ENCODE results near the gene PPFIA4. TPM values are rescaled to one million over a fixed set of nuclear protein-coding genes. Genes with fewer than 3 reads are reported as not detected.
A peak's percentile ranks its signal among the peaks of the same experiment; 100 is the strongest.

The PPFIA4 gene
- total and polyA plus RNA-seq, 2 donors (not counting 3 experiments of a cell fraction or from before 2014, with no cell fraction given), result 0.17 to 0.22 TPM

GRCh38 chr1:203006948-203007871 lies 19.1 kb upstream of the PPFIA4 start, which contains the start of gene TMEM183A:
TSS of gene TMEM183A (plus strand) at chr1:203007374. CDS start at chr1:203007466, 92 bp downstream.
- intact Hi-C loops (cut with micrococcal nuclease) (loop anchor here (1.0 to 5.0 kb wide), 4 partner anchors 38 to 535 kb away; partner anchors contain the start of genes KLHL12 and PCAT6), dilution Hi-C loops (cut with MboI; ENCODE audit: extremely low pct_ligation_motif_present, low sequenced_read_pairs) (no loop called here)
- Histone ChIP-seq H3K79me2 (ENCODE audit: control insufficient read depth, insufficient read depth, low read length) (peaks cover 25% of the 10 kb centered on the region), H3K27ac (ENCODE audit: insufficient read depth, low read depth, low read length) (peak within 1 kb of the TSS; percentile 56), H3K4me2 (ENCODE audit: insufficient read depth, low read length) (peak within 1 kb of the TSS; percentile 97), H3K36me3 (ENCODE audit: control insufficient read depth in 2 of 2, extremely low read depth in 1 of 2, insufficient read depth in 2 of 2, low read length in 2 of 2) (peaks cover 3 to 12% of the 10 kb centered on the region in 2 experiments), H3K4me1 (ENCODE audit: control insufficient read depth, extremely low read depth, insufficient read depth, low read length) (peaks cover 11% of the 10 kb centered on the region), H3K9ac (replicated peaks; ENCODE audit: extremely low read depth, insufficient read depth, low read length) (peak within 1 kb of the TSS; percentile 89), H4K20me1 (replicated peaks; ENCODE audit: control insufficient read depth, extremely low read depth, insufficient read depth, low read length) (no peaks in the 10 kb centered on the region), H3K4me3 (replicated peaks in 1 of 3; ENCODE audit: insufficient read depth in 1 of 3, low read depth in 1 of 3, low read length in 3 of 3) (peak within 1 kb of the TSS; percentile 53 to 92 (median 89)), H3K27me3 (ENCODE audit: control insufficient read depth in 2 of 2, insufficient read depth in 2 of 2, low read length in 2 of 2) (no peaks in the 10 kb centered on the region), H3K9me1 (replicated peaks; ENCODE audit: control insufficient read depth, extremely low read depth, insufficient read depth, low read length) (no peaks in the 10 kb centered on the region), H2AFZ (ENCODE audit: low read depth, low read length) (peak within 1 kb of the TSS; percentile 94), H3K9me3 (replicated peaks; ENCODE audit: control insufficient read depth, insufficient read depth, low read length) (no peaks in the 10 kb centered on the region)
- POLR2A ChIA-PET, result interaction anchor here (0.5 to 1.5 kb wide), 3 partner anchors 14 to 54 kb away, joined by 3 to 6 read pairs (median 3); no protein-coding TSS in a partner anchor
- CTCF ChIA-PET, result interaction anchor here (0.6 to 1.7 kb wide), 7 partner anchors 9 to 260 kb away, joined by 3 to 12 read pairs (median 3); partner anchors contain the start of gene KLHL12
- TF ChIP-seq CTCF (IDR thresholded peaks at IDR 0.05; ENCODE audit: extremely low read depth in 1 of 2, insufficient read depth in 1 of 2, low read depth in 1 of 2, low read length in 2 of 2) (no peak), EZH2 (IDR thresholded peaks at IDR 0.05; ENCODE audit: borderline replicate concordance, low read depth, low read length, severe bottlenecking) (no peak), POLR2A (IDR thresholded peaks at IDR 0.05; ENCODE audit: low read depth, low read length) (peak; percentile 94), JUN (IDR thresholded peaks at IDR 0.05; ENCODE audit: borderline replicate concordance, insufficient read depth, insufficient read length, low read depth) (no peak), POLR2AphosphoS5 (IDR thresholded peaks at IDR 0.05; ENCODE audit: insufficient read depth, low read depth, low read length) (peak; percentile 79), FOS (IDR thresholded peaks at IDR 0.05; ENCODE audit: borderline replicate concordance, insufficient read depth, low read length) (no peak), MAX (IDR thresholded peaks at IDR 0.05; ENCODE audit: insufficient read depth, insufficient read length) (no peak), GATA2 (IDR thresholded peaks at IDR 0.05; ENCODE audit: insufficient read depth, insufficient read length, low read depth, low read length) (no peak), MYC (IDR thresholded peaks at IDR 0.05; ENCODE audit: low read depth, low read length) (peak; percentile 32)
- TSS peak; percentile 100 for BruUV-seq (replicated peaks)
- FAIRE-seq (peak; percentile 83), DNase-seq (ENCODE audit: low read depth, low spot score) (peak; percentile 96)

All from endothelial cell of umbilical vein (primary cell).